CD4-positive, alpha-beta T cell treated with Interleukin-17A for 4 hours (primary cell): ENCODE measurements around the gene CEP152.

Source experiments
- DNase-seq: peaks from one replicate; pipeline ENCODE4 v3.0.0-alpha.2; 2020; ENCODE audit warnings: mixed read lengths

Gene CEP152

GRCh38 chr15:48766196-48766595, 44.7 kb downstream of the CEP152 start:
- no peak for DNase-seq

GRCh38 chr15:48765022-48765421, 45.8 kb downstream of the CEP152 start:
- DNase-seq, result no peak

GRCh38 chr15:48761393-48762158, 49.3 kb downstream of the CEP152 start:
- no peak for DNase-seq

- DNase-seq, result no peak
Measured at GRCh38 chr15:48759921-48760320, 50.9 kb downstream of the CEP152 start.

- DNase-seq, result no peak
Measured at GRCh38 chr15:48757661-48758060, 53.2 kb downstream of the CEP152 start.

GRCh38 chr15:48754011-48754410, 56.9 kb downstream of the CEP152 start:
- no peak for DNase-seq

GRCh38 chr15:48751595-48751994, 59.3 kb downstream of the CEP152 start:
- no peak for DNase-seq

- DNase-seq, result no peak
Measured at GRCh38 chr15:48748535-48748934, 62.3 kb downstream of the CEP152 start.

GRCh38 chr15:48733615-48734014, 77.3 kb downstream of the CEP152 start:
- DNase-seq, result no peak

- no peak for DNase-seq
Measured at GRCh38 chr15:48730506-48730905, 80.4 kb downstream of the CEP152 start.

- no peak for DNase-seq
Measured at GRCh38 chr15:48723969-48724368, 86.9 kb downstream of the CEP152 start.

- DNase-seq, result no peak
Measured at GRCh38 chr15:48722764-48723661, 87.9 kb downstream of the CEP152 start.

GRCh38 chr15:48721061-48721810, 89.6 kb downstream of the CEP152 start:
- no peak for DNase-seq

- DNase-seq, result no peak
Measured at GRCh38 chr15:48720646-48721045, 90.2 kb downstream of the CEP152 start.

- DNase-seq, result no peak
Measured at GRCh38 chr15:48719668-48720067, 91.2 kb downstream of the CEP152 start.

- no peak for DNase-seq
Measured at GRCh38 chr15:48718646-48719045, 92.2 kb downstream of the CEP152 start.

GRCh38 chr15:48717458-48717857, 93.4 kb downstream of the CEP152 start:
- no peak for DNase-seq

GRCh38 chr15:48712546-48712945, 98.3 kb downstream of the CEP152 start:
- no peak for DNase-seq

- no peak for DNase-seq
Measured at GRCh38 chr15:48710952-48711495, 99.8 kb downstream of the CEP152 start.

- no peak for DNase-seq
Measured at GRCh38 chr15:48708641-48709040, 102.2 kb downstream of the CEP152 start.

GRCh38 chr15:48705381-48705780, 105.5 kb downstream of the CEP152 start:
- no peak for DNase-seq

- DNase-seq, result no peak
Measured at GRCh38 chr15:48703544-48703943, 107.3 kb downstream of the CEP152 start.
